ENCODE results near the gene SGMS1. TPM values are rescaled to one million over a fixed set of nuclear protein-coding genes. Genes with fewer than 3 reads are reported as not detected.

SGMS1 gene
- total RNA-seq, 1 donor from 2014 or later = 49.6 TPM

DNA sequence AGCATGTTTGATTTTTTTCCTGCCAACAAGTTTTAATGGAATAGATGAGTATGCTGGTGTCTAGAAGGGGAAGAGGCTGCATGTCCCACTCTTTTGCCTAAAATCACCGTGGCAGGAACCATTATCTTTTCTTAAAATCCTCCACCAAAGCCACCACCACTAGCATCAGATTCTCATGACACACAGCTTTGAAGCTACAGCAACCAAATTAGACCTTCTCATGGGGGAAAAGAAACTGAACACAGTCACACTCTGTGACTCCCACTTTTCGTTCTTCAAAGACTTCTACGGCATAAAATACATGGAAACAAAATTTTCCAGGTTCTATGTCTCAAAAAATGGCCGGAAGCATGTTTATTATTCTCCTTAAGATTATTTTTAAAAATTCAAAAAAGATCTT is 81.8 kb downstream of the SGMS1 start:
- DNase-seq (ENCODE audit: extremely low read depth, low read depth, low spot score) = no peak

DNA sequence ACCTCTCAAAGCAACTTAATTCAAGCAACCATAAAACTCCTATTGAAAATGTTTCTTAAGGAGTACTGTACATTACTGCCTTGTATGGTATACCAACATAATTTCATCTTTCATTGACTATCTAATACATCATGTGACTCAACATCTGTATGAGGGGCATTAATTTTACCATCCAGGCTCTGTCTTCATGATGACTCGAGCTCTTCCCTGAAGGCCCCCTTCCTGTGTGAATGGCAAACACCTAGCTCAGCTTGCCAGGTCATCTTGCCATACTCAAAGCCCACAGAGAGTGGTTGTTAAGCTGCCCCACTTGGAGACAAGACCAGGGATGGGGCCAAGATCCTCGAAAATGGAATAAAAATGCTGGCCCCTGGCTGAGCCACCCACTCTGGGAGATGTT is 82.4 kb downstream of the SGMS1 start:
- no peak for DNase-seq (ENCODE audit: extremely low read depth, low read depth, low spot score)

DNA sequence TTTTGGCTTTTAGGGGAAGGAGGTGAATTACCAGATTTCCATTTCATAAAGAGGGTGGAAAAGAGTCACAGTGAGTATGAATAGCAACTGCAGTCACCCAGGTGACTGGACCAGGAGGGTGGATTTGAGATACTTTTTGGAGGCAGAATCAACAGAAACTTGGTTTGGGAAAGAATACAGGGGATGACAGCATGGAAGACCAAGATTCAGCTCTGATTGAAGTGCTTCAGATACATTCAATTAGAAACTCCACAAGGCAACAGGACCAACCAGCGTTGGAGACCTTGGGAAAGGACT is 83.0 kb downstream of the SGMS1 start:
- no peak for DNase-seq (ENCODE audit: extremely low read depth, low read depth, low spot score)

DNA sequence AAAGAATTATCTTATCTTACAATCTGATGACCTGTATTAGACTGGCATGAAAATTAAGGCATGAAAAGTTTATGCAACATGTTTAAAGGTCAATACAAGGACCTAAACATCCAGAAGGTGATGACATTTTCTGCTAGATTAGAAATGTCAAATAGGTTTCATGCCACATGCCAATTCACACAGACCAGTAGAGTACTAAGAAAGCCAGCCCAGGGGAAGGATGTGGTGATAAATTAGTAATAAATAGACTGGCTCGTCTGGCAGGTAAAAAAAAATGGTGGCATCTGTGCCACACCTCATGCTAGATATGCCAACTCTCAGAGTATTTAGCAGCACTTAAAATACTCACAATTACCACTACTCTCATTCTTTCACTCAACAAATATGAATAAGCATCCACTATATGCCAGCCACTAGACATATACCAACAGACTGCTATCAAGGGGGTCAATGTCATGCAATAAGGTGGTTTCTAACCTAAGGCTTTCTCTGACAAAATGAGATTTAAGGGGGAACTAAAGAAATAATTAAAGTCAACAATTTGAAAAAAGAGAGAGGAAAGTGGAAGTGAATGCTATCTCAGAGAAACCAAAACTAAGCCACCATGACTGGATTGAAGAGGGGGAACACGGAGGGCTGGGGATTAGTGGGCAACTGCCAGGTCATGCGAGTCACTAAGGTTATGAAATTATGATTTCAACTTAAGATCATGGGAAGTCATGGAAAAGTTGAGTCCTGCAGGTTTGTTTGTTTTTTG is 83.5 kb downstream of the SGMS1 start:
- DNase-seq (ENCODE audit: extremely low read depth, low read depth, low spot score) = no peak

DNA sequence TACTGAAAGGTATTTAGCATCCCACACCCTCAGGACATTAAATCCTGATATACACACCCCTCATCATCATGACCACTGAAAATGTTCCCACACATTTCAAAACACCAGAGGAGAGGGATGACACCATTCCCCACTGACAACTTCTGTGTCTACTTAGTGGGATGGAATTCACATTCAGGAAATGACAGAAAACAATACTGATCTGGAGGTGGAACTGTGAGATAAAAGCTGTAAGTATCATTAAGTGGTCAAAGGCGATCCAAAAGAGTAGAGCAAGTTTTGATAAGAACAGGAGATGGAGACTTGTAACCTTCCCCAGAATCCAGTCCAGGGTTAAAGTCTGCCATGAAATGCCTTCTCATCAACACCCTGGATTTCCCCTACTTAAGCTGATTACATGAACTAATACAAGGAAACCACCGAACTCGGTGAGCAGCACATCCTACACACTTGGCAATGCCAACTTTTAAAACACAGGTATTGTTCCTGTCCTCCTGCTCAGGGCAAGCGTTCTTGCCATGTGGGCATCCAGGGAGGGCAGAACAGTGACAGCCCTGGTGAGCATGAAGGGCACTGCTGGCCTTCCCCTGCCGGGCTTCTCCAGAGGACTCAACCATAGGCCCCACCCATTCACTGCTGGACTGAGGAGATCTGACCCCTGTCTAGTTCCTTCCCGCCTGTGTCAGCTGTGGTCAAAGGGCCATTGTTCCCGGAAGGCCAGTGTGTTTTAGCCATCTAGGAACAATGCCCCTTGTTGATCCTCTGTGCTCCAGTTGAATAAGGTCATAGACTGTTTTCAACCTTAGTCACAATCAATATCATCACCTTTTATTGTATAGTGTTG is 85.0 kb downstream of the SGMS1 start:
- no peak for DNase-seq (ENCODE audit: extremely low read depth, low read depth, low spot score)

DNA sequence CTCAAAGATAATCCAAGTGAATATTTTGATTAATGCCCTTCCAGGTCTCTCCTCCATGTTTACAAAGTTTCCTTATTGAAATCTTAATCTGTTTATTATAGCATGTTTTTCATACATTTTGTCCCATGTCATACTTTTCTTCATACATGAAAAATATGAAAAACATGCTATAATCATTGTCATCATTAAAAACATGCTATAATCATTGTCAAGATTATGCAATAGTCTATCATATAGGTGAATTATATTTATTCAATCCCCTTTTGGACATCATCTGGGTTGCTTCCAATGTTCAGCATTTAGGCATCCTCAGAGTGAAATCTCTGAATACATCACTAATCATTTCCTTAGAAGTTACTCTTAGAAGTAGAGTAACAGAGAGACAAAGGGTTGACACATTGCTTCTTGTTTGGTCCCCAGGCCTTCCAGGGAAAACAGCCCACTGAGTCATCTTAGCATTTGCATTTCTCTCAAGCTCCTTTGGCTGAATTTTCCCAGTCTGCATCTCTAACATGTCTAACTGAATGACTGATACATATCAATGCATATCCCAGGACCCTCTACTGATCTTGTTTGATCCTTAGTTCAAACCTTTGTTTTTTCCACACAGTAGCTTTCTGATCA is 87.0 kb downstream of the SGMS1 start:
- no peak for DNase-seq (ENCODE audit: extremely low read depth, low read depth, low spot score)

DNA sequence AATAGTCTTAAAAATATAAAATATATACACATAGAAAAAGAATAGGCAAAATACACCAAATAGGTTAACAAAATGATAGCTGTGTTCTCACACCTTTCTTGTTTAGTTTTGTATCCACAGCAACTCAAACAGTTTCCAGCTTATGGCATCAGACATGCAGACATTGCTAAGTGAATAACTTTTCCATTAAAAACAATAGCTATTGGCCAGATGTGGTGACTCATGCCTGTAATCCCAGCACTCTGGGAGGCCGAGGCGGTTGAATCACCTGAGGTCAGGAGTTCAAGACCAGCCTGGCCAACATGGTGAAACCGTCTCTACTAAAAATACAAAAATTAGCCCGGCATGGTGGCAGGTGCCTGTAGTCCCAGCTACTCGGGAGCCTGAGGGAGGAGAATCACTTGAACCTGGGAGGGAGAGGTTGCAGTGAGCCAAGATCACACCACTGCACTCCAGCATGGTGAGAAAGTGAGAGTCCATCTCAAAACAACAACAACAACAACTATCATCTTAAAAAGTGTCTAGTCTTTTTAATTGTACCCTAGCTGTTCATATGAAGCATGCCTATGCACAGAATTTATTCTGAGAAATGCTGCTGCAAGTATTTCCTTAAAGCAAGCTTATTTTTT is 88.9 kb downstream of the SGMS1 start:
- peak; percentile 18 for DNase-seq (ENCODE audit: extremely low read depth, low read depth, low spot score)

DNA sequence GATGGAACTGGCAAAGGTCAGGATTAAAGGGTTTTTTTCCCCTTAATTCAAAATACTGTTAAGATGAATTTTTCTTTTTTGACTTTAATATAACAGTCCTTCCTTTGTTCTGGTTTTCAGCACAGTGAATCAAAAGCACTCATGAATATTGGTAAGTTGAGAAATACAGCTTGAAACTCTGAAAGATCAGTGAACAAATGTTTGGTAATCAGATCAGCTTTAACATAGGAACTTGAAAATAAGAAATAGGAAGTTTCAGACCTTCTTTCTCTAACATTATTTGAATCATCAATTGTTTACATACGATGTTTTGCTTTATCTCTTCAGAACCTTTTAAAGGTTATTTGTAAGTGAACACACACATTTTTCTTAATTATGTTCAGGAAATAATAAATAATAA is 90.5 kb downstream of the SGMS1 start:
- no peak for DNase-seq (ENCODE audit: extremely low read depth, low read depth, low spot score)

DNA sequence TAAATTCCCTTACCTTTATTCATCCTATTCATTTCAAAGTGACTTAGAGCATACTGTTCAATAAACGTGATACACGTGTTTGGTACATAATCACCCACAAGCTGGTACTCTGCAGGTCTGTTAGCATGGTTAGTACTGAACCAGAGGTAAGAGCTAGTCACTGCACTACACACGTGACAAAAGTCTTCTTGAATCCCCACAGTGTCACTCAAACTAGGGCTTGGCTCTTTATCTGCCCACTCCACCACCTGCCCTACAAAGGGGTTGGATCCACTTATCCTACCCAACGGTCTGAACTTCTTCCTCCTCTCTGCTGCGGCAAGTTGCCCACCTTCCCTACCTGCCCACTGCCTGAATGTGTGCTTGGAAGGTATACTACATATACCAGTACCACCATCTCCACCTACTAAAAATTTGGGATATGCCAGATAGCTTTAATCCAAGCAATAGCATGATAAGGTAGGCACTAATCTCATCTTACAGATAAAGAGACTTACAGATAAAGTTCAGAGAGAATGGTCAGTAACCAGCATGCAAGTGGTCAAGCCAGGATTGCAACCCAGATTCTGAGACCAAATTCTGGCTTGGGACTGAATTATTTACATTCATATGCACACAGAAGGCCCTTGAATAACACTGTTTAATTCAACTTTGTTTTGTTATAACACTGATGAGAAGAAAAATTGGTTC is 92.2 kb downstream of the SGMS1 start:
- no peak for DNase-seq (ENCODE audit: extremely low read depth, low read depth, low spot score)

DNA sequence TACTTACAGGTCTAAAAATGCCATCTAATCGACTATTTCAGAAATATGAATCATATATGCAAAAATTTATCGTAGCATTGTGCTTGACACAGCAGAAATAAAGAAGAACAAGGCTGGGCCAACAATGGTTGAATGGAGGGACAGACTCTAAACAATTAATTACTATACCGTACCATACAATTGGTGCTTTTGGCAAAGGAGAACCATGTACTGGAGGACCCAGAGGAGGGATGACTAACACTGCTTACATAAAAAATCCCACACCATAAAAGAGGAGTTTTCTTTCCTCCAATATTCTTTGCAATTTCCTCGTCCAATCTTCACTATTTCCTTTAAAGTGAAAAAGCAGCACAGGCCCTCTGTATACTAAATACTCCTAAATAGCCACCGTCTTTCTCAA is 94.1 kb downstream of the SGMS1 start:
- no peak for DNase-seq (ENCODE audit: extremely low read depth, low read depth, low spot score)

DNA sequence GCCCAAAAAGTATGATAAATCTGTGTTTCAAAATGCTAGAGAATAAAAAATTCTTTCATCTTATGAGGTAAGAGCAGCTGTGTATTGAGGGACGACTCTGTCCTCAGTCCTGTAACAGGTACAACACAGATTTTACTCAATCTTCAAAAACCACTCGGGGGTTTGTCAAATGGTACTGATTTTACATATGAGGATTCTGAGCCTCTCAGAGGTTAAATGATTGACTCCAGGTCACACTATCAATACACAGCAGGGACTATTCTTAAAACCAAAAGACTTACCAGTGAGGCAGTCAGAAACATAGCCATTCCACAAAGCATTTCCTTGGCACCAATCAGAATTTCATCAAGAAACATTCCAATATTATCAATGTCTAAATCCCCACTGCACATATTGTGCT is 95.5 kb downstream of the SGMS1 start:
- no peak for DNase-seq (ENCODE audit: extremely low read depth, low read depth, low spot score)

DNA sequence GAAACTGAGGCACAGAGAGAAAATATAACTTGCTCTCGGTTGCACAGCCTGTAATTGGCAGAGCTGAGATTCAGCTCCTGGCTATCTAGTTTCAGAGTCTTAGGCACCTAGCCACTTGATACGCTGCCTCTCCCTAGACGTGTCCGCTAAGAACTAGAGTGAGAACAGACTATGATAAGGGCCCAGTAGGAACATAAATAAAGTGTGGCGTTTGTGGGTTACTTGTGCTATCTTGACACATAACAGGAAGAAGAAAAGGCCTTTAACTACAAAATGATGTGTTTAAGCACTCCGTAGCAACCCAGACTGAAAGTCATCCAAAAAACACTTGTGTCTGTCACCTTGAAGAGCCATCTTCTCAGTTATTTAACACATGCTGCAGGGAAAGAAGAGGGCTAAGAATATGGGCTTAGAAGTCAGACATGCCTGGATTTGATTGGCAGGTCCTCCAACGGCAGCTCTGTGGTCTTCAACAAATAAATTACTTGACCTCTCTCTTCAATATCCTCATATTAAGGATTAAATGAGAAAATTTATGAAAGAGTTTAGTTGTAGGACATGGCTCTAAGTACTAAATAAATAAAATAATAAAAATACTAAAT is 96.2 kb downstream of the SGMS1 start:
- DNase-seq (ENCODE audit: extremely low read depth, low read depth, low spot score) = no peak

DNA sequence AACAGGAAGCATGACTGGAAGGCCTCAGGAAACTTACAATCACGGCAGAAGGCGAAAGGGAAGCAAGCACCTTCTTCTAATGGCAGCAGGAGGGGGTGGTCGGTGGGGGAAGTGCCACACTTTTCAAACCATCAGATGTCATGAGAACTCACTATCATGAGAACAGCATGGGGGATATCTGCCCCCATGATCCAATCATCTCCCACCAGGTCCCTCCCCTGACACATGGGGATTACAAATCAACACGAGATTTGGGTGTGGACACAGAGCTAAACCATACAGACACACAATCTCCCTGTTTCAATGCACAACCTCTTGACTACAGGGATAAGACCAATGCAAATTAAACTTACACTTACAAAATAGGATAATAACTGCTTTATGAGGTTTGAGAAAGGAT is 97.6 kb downstream of the SGMS1 start:
- DNase-seq (ENCODE audit: extremely low read depth, low read depth, low spot score) = no peak

DNA sequence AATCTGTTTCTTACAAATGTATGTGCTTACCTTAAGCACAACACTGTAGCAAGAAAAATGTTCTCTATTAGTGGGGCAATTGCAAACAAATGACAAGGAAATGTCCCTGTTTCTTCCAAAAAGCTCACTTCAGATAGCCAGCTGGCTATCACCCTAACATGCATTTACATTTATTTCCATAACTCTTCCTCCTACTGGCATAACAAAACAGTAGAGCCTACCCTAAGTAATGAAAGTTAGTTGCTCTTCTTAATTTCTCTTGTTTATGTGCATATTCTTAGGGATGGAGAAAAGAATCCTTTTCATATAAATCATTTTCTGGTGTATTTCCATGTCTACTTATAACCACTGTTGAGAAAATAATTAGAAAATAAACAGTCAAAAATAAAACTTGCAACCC is 100.4 kb downstream of the SGMS1 start:
- no peak for DNase-seq (ENCODE audit: extremely low read depth, low read depth, low spot score)

DNA sequence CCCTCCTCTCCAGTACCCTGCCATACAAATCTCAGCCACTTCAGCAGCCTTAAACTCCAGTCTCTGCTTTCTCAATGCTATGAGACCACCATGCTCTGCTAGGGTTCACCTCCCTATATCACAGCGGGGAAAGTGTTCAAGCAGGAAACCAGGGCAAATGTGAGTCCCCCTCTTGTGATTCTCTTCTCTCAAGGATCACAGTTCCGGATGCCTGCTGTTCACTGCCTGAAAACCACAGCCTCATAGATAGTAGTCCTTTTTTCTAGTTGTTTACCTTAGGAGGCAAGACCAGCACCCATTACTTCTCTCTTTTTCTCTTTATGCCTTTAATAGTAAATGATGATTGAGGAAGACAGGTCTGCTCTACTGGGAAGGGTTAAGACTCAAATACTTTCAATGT is 100.8 kb downstream of the SGMS1 start:
- no peak for DNase-seq (ENCODE audit: extremely low read depth, low read depth, low spot score)

DNA sequence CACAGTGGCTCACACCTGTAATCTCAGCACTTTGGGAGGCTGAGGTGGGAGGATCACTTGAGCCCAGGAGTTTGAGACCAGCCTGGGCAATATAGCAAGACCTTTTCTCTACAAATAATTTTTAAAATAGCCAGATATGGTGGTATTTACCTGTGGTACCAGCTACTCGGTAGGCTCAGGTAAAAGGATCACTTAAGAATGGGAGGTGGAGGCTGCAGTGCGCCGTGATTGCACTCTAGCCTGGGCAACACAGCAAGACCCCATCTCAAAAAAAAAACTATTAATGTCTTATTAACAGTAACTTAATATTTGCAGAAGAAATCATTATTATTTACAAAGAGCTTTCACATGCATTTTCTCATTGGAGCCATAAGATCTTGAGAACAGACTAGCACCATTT is 103.6 kb downstream of the SGMS1 start:
- DNase-seq (ENCODE audit: extremely low read depth, low read depth, low spot score) = no peak

DNA sequence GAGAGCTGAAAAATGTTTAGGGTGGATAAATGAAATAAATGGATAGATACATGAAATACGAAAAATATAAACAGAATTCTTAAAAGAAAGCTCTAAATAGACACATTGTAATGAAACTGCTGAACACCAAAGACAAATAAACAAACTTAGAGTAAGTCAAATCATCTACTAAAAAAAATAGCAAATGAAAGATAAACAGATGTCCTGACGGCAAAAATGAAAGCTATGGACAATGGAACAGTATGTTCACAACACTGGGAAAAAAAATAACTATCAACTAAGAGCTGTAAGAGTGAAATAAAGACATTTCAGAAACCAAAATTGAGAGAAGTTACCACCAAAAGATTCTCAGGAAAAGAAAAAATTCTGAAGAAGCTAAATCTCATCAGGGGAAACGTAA is 106.1 kb downstream of the SGMS1 start:
- no peak for DNase-seq (ENCODE audit: extremely low read depth, low read depth, low spot score)

DNA sequence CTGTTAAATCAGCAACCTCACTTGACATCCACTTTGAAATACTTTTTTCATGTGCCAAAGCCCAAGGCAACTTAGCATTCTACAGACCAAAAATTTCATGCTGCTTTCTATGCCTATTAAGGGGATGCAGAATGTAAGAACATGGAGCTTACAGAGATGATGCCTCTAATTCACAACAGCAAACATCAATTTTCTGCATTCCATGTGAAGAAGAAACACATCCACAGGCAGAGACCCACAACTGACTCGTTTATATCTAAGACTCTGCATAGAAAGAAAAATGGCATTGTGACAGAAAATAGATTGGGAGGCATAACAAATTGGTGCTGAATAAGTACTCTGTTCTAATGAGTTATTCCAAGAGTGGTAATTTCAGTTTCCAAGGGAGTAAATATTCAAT is 107.6 kb downstream of the SGMS1 start:
- DNase-seq (ENCODE audit: extremely low read depth, low read depth, low spot score) = no peak

DNA sequence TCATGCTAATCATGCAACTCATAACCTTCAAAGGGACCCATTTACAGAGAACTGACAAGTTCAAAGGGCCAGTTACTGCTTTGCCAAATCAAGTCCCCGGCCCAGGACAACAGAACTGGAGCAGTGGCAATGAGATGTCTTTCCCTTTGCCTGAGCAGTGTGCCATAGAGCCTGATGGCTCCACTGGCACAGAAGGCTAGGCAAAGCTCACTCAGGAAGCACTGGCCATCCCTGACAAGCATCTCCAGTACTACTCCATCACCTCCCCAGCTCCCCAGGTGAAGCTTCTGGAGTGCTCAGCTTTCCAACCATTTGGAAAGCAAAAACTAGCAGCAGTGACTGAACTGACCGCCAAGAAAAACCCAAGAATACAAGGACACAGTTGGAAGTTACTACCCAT is 108.3 kb downstream of the SGMS1 start:
- DNase-seq (ENCODE audit: extremely low read depth, low read depth, low spot score) = no peak

DNA sequence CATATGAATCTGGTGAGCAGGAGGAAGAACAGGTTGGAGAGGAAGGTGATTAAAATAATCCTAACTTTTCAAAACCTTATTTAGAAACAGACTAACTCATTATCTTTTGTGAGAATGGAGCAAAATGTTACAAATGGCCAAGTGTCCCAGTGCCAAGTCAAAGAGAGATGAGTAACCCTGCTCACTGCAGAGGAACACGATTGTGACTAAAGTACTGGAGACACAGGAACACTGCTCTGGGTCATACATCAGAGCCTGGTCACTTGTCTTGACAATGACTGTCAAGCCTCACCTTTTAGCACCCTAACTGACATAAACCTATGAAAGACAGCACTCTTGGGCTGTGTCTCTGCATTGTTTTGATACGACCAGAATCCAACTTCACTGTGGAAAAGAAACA is 108.8 kb downstream of the SGMS1 start:
- DNase-seq (ENCODE audit: extremely low read depth, low read depth, low spot score) = no peak

DNA sequence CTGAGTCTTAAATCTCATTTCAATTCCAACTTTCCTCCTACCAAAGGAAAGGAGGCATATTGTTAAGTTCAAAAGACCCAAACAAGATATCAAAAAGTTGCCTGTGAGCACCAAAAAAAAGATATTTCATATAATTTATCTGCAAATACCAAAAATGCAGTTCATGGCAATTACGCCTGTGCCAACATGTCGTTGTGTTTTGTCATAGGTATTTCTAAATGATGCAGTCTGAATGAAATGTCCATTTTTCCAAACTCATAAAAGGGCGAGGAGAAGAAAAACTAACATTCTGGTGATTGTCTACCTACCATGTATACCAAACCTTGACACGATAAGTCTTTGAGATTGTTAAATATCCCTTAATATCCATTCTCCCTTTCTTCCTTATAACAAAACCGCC is 109.8 kb downstream of the SGMS1 start:
- no peak for DNase-seq (ENCODE audit: extremely low read depth, low read depth, low spot score)

Data from glomerular endothelial cell (primary cell).